Neuron (in vitro differentiated cells): ENCODE data around the gene PGP.

Source experiments
- H2AFZ ChIP-seq: one replicate; pipeline ENCODE4 v1.6.1; 2013; ENCODE audit warnings: low read depth, mild to moderate bottlenecking, inconsistent platforms, low read length, moderate library complexity
- H3K27me3 ChIP-seq: one replicate; pipeline ENCODE4 v1.6.1; 2013; ENCODE audit warnings: low read length; ENCODE audit not compliant: insufficient read depth
- H3K36me3 ChIP-seq: one replicate; pipeline ENCODE4 v1.6.1; 2013; ENCODE audit warnings: low read length; ENCODE audit not compliant: insufficient read depth
- H3K4me1 ChIP-seq: one replicate; pipeline ENCODE4 v1.6.1; 2013; ENCODE audit warnings: low read length; ENCODE audit not compliant: insufficient read depth
- H3K4me3 ChIP-seq: 2 replicates; pipeline ENCODE4 v1.5.1; 2013; ENCODE audit warnings: mild to moderate bottlenecking, low read length, moderate library complexity
- H3K9me3 ChIP-seq: one replicate; pipeline ENCODE4 v1.6.1; 2013; ENCODE audit warnings: low read length

Gene PGP

GRCh38 chr16:2163211-2163881 lies 51.3 kb downstream of the PGP start:
- Histone ChIP-seq H3K27me3 (no peaks in the 10 kb centered on the region), H3K9me3 (no peaks in the 10 kb centered on the region), H3K4me3 (no peak overlapping the region), H3K36me3 (peaks cover 21% of the 10 kb centered on the region), H3K4me1 (peaks cover 23% of the 10 kb centered on the region), H2AFZ (no peak overlapping the region)

GRCh38 chr16:2162676-2163118 lies 51.9 kb downstream of the PGP start:
- H2AFZ ChIP-seq: no peak overlapping the region
- H3K36me3 ChIP-seq: peaks cover 14% of the 10 kb centered on the region
- no peaks in the 10 kb centered on the region for H3K9me3 ChIP-seq
- H3K27me3 ChIP-seq: no peaks in the 10 kb centered on the region
- H3K4me1 ChIP-seq: peaks cover 29% of the 10 kb centered on the region
- no peak overlapping the region for H3K4me3 ChIP-seq

GRCh38 chr16:2161911-2162310 lies 52.7 kb downstream of the PGP start:
- H3K27me3 ChIP-seq: no peaks in the 10 kb centered on the region
- H3K9me3 ChIP-seq: no peaks in the 10 kb centered on the region
- peaks cover 10% of the 10 kb centered on the region for H3K36me3 ChIP-seq
- no peak overlapping the region for H3K4me3 ChIP-seq
- H2AFZ ChIP-seq: no peak overlapping the region
- H3K4me1 ChIP-seq: peaks cover 37% of the 10 kb centered on the region
